A549 (cell line): ENCODE data around the gene PDCD4.

ENCODE experiments used
- CHD2 ChIP-seq: fragments of 150-350 bp; IDR thresholded peaks from 2 replicates; pipeline ENCODE4 v1.6.1; 2014; ENCODE audit warnings: low read length; ENCODE audit not compliant: partially characterized antibody
- CHD4 ChIP-seq: fragments of 200-600 bp; sonication (generic); IDR thresholded peaks from 2 replicates; pipeline ENCODE4 v1.6.1; 2016; ENCODE audit warnings: antibody characterized with exemption, mild to moderate bottlenecking, borderline replicate concordance
- CTCF ChIP-seq: fragments of >200 bp; sonication (Bioruptor Twin); formaldehyde crosslinking; IDR thresholded peaks from 3 replicates; pipeline ENCODE4 v1.5.1; 2016
- ELK1 ChIP-seq: fragments of 150-350 bp; IDR thresholded peaks from 2 replicates; pipeline ENCODE4 v1.6.1; 2014; ENCODE audit warnings: low read depth, mild to moderate bottlenecking, low read length
- ESRRA ChIP-seq: fragments of 150-350 bp; IDR thresholded peaks from 2 replicates; pipeline ENCODE4 v1.6.1; 2014; ENCODE audit warnings: mild to moderate bottlenecking, low read length, borderline replicate concordance
- FOSL2 ChIP-seq, 2 experiments: fragments of 450-650 bp in 1 of 2; fragments of >200 bp in 1 of 2; sonication (Bioruptor Twin) in 1 of 2; formaldehyde crosslinking; IDR thresholded peaks; 2 replicates each; pipeline versions ENCODE4 v1.5.0 to v1.6.1; 2016 to 2020; ENCODE audit warnings: mild to moderate bottlenecking in 1 of 2, moderate library complexity in 1 of 2
- MAZ ChIP-seq: fragments of 150-350 bp; IDR thresholded peaks from 2 replicates; pipeline ENCODE4 v1.6.1; 2014; ENCODE audit warnings: antibody characterized with exemption, low read depth, low read length, borderline replicate concordance
- RAD21 ChIP-seq, 2 experiments: fragments of >200 bp in 1 of 2; sonication (Bioruptor Twin) in 1 of 2; formaldehyde crosslinking in 1 of 2; IDR thresholded peaks in 1 of 2; conservative IDR thresholded peaks in 1 of 2; 2 replicates in 1 of 2; 3 replicates in 1 of 2; pipeline ENCODE4 v1.6.1; 2012 to 2018; ENCODE audit warnings: inconsistent platforms in 1 of 2
- REST ChIP-seq: fragments of 200-600 bp; sonication (generic); IDR thresholded peaks from 2 replicates; pipeline ENCODE4 v1.6.1; 2016; ENCODE audit warnings: antibody characterized with exemption, mild to moderate bottlenecking, moderate library complexity
- USF2 ChIP-seq: fragments of 450-650 bp; IDR thresholded peaks from 2 replicates; pipeline ENCODE4 v1.6.1; 2014; ENCODE audit warnings: antibody characterized with exemption

GRCh38 chr10:110827410-110827809 lies 44.3 kb upstream of the PDCD4 start:
- TF ChIP-seq CTCF (no peak), CHD4 (no peak), ELK1 (no peak), CHD2 (no peak), FOSL2 (IDR thresholded peaks at IDR 0.05) (no peak), FOSL2 (CRISPR knock-in tag; IDR thresholded peaks at IDR 0.05) (no peak), USF2 (no peak), REST (no peak), MAZ (no peak), RAD21 (conservative IDR thresholded peaks at IDR 0.05 in 1 of 2, IDR thresholded peaks at IDR 0.05 in 1 of 2) (no peak), ESRRA (no peak)
